Endothelial cell of umbilical vein (primary cell): ENCODE measurements around the gene CRK.

ENCODE experiments used
- CTCF ChIP-seq, 2 donors: IDR thresholded peaks; 1 replicate in 1 of 2; 2 replicates in 1 of 2; pipeline ENCODE4 v1.5.1; 2011; ENCODE audit warnings: low read length in 2 of 2, mild to moderate bottlenecking in 2 of 2, moderate library complexity in 2 of 2, control low read depth in 1 of 2, inconsistent platforms in 1 of 2, low read depth in 1 of 2; ENCODE audit not compliant: insufficient read depth in 1 of 2; ENCODE audit errors: extremely low read depth in 1 of 2
- EZH2 ChIP-seq: IDR thresholded peaks from 2 replicates; pipeline ENCODE4 v1.6.1; 2012; ENCODE audit warnings: borderline replicate concordance, low read depth, mild to moderate bottlenecking, moderate library complexity, low read length, inconsistent platforms; ENCODE audit not compliant: severe bottlenecking
- GATA2 ChIP-seq: IDR thresholded peaks from 2 replicates; pipeline ENCODE4 v1.7.0; 2011; ENCODE audit warnings: low read depth, mild to moderate bottlenecking, moderate library complexity, mixed read lengths, low read length; ENCODE audit not compliant: insufficient read length, insufficient read depth

GRCh38 chr17:1376061-1376460 is 80.0 kb downstream of the CRK start:
- TF ChIP-seq CTCF (IDR thresholded peaks at IDR 0.05; ENCODE audit: extremely low read depth in 1 of 2, insufficient read depth in 1 of 2, low read depth in 1 of 2, low read length in 2 of 2) (no peak), EZH2 (no peak), GATA2 (no peak)
